RPMI7951 (cell line): ENCODE data around the gene ARID2. TPM values are rescaled to one million over a fixed set of nuclear protein-coding genes. Genes with fewer than 3 reads are reported as not detected.

ENCODE experiments used
- DNase-seq: peaks from one replicate; pipeline ENCODE4 v3.0.0-alpha.2; 2012; ENCODE audit warnings: low read depth
- total RNA-seq: library from RNA; depleted of rRNA; stranded (reverse); fragments of >200 nt; shearing (Covaris generic); gene quantifications from 2 replicates; pipeline ENCODE4 v1.2.3, GENCODE V29; 2014

ARID2 gene
- total RNA-seq, 1 experiment from 2014 or later = 16.7 TPM

GRCh38 chr12:45721954-45722353 lies 7.6 kb upstream of the ARID2 start:
- DNase-seq = no peak

DNA sequence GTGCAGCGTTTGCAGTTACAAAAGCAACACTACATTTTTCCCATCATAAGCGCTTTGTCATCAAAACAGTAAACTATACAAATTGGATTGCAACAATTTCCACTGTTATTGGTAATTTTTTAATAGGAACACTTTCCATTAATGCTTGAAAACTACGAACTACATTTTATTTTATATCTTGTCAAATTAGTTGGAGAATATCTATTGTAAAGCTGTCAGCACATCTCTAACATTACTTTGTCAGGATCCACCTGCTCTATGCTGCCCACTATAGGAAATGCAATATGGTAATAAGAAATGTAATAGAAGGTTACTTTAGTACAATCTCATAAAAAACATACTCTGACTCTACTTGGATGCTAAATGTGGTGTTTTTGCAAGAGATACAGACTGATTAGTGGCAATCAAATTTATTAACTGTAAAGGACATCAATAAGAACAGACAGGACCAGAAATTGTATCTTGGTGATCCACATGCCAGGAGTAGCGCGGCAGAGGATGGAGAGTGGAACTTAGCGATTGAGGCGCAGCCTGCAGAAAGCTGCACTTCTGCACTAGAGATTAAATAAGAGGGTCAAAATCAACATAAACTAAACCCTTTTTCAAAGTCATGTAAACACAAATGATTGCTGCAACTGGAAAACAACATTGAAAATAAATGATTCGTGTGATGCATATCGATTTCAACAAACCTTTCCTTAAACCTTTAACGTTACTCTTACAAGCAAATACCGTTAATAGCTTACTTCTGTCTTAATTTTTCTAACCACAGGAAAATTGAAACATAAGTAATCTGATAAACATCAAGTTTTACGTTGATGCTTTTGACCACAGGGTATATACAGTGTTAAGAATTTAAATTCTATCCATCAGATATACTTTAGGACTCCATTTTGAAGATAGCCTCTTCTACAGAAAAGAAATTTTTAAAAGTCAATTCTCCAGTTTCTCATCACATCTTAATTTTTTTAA lies 3.6 kb upstream of the ARID2 start:
- peak; percentile 31 for DNase-seq

DNA sequence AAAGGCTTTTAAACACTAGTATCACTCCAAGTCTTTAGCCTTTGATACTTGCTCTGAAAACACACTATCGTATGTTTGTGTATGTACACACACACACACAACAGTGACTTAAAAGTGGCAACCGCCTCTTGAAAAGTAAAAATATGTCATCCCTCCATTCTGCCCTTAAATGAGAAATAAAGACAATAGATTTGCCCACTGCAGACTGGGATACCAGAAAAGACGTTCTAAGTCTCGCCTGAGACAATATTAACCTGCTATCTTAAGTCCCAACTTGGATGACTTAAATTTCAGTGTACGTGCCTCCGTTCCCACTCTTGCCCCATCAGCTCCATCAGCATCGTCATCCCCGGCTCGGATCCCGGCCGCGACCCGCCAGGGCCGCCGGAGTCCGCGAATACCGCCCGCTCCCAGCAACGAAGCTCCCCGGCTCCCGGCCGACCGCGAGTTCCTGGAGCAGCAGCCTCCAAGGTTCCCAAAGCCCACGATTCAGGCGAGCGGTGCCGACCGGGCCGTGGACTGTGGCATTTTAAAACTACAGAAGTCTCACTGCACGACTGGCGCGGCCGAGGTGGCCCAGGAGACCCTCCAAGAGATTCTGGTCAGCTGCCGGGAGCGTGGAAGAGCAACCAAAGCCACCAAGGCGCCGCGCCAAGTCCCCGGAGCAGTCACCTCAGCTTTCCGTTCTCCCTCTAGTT lies 2.8 kb upstream of the ARID2 start:
- peak; percentile 24 for DNase-seq

DNA sequence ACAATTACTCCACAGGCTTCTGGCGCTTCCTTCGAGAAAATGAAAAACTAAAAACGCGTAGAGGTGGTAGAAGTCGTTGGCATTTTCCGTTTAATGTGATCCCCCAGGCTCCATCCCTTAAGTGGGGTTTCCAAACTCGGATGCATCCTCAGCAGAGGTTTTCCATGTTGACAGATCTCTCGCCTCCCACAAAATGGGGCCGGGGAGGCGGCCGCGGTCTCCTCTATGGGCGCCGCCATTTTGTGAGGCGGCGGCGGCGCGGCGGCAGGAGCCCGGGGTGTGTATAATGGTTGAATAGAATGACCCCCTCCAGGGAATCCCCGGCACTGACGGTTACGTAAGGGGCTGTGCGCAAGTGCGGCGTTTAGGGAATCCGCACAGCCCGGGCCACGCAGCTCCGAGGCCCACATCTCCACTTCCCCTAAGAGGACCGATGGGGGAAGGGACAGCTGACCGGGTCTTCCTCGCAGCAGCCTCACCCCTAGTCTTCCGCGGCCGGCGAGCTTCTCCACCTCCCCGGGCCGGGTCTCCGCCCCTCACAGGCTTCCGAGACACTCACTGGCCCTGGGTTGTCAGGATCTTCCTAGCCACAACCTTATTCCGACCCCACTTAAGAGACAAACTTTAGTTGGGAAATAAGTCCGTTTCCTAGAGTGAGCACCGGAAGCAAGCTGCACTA lies 2.1 kb upstream of the ARID2 start:
- DNase-seq = peak; percentile 97

DNA sequence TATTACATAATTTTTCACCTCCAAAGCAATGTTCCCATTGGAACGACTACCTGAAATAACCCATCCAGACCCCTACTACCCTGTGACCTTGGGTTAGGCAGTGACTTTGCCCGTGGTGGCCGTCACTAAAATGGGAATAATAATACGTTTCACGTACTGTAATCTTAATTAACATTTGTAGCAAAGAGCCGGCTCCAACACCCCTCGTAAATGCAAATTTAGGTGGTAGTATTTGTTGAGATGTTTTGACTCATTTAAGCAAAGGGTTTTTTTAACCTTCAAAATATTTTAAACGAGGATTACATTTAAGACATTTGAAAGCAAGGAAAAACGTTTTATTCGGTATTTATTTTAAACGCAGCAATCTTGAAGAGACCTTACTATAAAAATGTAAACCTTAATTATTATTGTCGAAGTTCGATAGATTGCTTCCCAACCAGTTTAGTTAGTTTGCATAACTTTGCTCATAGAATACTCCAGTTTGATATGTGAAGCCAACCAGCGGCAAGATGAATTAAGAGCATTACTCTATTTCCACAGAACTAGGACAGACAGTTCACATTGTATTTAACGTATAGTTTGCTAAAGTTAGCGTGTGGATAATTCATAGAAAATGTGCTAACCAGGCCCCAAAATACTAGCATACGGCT lies 1.4 kb upstream of the ARID2 start:
- no peak for DNase-seq

- DNase-seq = peak; percentile 93
These were observed 775 bp upstream of the ARID2 start for GRCh38 chr12:45728630-45729232.

DNA sequence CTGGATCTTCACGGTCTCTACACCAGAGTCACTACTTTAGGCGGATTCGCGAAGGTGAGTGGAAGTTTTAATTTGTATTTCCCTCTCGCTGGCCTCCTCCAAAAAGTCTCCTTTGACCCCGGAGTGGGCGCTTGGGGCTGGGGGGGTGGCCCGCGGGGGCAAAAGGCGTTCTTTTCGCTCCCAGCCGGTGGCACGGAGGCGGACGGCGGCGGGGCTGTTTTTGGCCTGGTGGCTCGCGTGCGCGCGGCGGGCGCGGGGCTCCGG lies 510 bp downstream of the ARID2 start:
- no peak for DNase-seq

- peak; percentile 50 for DNase-seq
These were observed 1.1 kb downstream of the ARID2 start for GRCh38 chr12:45730348-45731189.

GRCh38 chr12:45731190-45731775 lies 1.8 kb downstream of the ARID2 start:
- DNase-seq = no peak

GRCh38 chr12:45732250-45732649 lies 2.7 kb downstream of the ARID2 start:
- no peak for DNase-seq

- DNase-seq = no peak
These were observed 3.4 kb downstream of the ARID2 start for GRCh38 chr12:45732936-45733335.

DNA sequence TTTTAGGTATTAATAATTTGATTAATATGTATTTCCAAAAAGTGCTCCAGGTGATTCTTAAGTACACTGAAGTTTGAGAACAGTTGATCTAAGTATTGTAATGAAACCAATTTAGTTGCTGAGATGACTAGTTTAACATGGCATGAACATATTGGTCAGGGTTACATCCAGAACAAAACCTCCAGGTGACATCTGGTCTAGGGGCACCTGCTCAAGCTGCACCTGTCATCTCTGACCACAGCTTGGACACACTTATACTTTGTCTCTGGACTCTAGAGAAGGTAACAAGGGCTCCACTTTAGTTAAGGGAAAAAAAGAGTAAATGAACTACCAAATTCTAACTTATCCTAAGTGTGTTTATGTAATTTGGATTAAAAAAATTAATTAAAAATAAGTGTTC lies 8.1 kb downstream of the ARID2 start:
- no peak for DNase-seq

DNA sequence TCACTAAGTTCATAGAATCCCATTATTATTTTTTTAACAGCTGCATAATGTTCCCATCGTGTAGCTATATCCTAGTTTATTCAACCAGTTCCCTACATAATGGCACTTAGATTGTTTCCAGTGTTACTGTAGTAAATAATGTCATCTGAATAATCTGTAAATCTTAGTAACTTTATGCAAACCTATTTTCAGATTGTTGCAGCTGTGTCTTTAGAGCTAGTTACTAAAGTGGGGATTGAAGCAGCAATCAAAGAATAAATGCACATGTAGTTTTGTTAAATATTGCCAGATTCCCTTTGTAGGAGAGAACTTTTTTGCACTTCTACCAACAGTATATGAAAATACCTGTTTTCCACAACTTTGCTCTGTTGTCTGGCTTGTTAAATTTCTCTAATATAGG lies 13.1 kb downstream of the ARID2 start:
- DNase-seq = no peak

GRCh38 chr12:45743247-45743646 lies 13.7 kb downstream of the ARID2 start:
- no peak for DNase-seq

- DNase-seq = peak; percentile 24
These were observed 16.4 kb downstream of the ARID2 start for GRCh38 chr12:45745861-45746277.

- DNase-seq = no peak
These were observed 27.2 kb downstream of the ARID2 start for GRCh38 chr12:45756666-45757065.

- no peak for DNase-seq
These were observed 27.7 kb downstream of the ARID2 start for GRCh38 chr12:45757172-45757571.

DNA sequence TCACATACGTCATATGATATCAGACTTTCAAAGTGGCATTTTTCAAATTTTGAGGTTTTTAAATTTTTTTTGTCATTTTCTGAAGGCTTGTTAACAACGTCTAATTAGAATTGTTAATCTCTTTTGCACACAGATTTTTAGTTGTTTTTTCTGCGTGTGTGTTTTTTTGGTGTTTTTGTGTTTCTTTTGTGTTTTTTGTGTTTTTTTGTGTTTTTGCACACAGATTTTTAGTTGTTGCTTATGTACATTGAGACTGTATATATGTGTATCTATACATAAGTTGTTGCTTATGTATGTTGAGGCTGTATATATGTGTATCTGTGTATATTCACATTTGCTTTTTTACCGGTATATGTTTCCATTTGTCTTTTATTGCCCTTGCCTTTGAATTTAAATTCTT lies 30.8 kb downstream of the ARID2 start:
- no peak for DNase-seq

- peak; percentile 19 for DNase-seq
These were observed 32.9 kb downstream of the ARID2 start for GRCh38 chr12:45762185-45763110.
